Measurements from ENCODE around the gene AKR1D1.
"Not testable (repeated sequence)": the region's sequence is repeated elsewhere in the genome, so short reads cannot be mapped to it uniquely, and the experiment has no call there.

The AKR1D1 gene

GRCh38 chr7:138072726-138073125 lies 3.5 kb upstream of the AKR1D1 start:
- DNase-seq (ENCODE audit: low read depth in 2 of 2) = no peak

GRCh38 chr7:138074121-138074520 lies 2.1 kb upstream of the AKR1D1 start:
- DNase-seq (ENCODE audit: low read depth in 2 of 2) = no peak

DNA sequence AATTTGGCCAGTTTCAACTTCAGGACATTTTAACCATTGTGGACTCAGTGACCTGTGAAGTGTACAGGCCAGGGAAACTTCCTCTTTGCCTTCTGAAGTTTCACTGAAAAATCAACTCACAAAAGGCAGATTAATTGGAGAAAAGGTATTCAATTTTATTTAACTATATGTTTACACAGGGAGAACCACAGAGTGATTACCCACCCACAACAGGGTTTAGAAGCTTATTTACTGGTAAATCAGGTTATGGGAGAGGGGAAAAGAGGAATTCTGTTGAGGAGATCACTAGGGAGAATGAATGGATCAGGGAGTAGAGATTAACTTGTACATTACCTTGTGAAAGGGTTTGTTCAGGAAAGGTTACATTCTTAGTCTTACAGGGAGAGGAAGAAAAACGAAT lies 1.7 kb upstream of the AKR1D1 start:
- no peak for DNase-seq (ENCODE audit: low read depth in 2 of 2)

GRCh38 chr7:138075350-138075749 lies 909 bp upstream of the AKR1D1 start:
- DNase-seq (ENCODE audit: low read depth in 2 of 2) = no peak

DNA sequence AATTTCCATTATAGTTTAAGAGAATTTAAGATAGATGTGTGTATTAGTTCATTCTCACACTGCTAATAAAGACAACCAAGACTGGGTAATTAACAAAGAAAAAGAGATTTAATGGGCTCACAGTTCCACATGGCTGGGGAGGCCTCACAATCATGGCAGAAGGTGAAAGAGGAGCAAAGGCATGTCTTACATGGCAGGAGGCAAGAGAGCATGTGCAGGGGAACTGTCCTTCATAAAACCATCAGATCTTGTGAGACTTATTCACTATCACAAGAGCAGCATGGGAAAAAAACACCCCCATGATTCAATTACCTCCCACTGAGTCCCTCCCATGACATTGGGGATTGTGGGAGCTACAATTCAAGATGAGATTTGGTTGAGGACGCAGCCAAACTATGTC lies 473 bp upstream of the AKR1D1 start:
- DNase-seq (ENCODE audit: low read depth in 2 of 2) = not testable (repeated sequence)

GRCh38 chr7:138077809-138078208 lies 1.6 kb downstream of the AKR1D1 start:
- no peak for DNase-seq (ENCODE audit: low read depth in 2 of 2)

DNA sequence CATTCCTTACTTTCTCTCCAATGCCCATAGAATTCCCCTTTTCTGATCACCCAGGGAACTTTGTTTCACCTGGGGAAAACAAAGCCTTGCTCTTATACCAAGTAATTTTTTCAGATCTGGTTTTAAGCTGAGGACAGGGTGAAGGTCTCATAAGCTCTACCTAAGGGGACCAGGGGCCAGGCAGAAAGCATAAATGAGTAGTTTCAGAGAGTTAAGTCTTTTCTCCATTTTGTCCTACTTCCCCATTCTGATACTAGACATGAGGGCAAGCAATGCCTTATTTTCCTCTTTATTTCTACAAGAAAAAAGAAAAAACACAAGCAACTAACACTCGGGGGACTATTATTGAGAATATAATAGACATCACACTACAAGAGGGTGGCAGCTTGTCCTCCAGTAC lies 2.9 kb downstream of the AKR1D1 start:
- DNase-seq (ENCODE audit: low read depth in 2 of 2) = no peak

GRCh38 chr7:138081868-138082267 lies 5.6 kb downstream of the AKR1D1 start:
- no peak for DNase-seq (ENCODE audit: low read depth in 2 of 2)

DNA sequence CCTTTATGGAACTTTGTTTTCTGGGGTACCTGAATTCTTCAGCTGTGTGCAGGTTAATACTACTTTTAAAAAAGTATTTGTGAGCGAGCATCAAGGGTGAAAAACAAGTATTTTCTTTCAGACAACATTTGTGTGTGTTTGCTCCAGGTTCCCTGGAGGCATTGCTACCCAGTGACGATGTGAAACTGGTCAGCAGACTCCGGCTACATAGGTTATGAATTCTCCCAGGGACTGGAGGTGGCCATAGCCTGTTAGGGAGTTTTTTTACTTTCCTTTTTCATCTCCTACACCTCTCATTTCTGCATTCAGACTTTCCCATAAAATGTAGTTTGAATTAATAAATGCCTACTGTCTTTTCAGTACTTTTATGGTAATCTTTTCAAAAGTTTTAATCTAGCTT lies 7.6 kb downstream of the AKR1D1 start:
- no peak for DNase-seq (ENCODE audit: low read depth in 2 of 2)

- DNase-seq (ENCODE audit: low read depth in 2 of 2) = no peak
Measured at GRCh38 chr7:138086563-138087270, 10.5 kb downstream of the AKR1D1 start.

GRCh38 chr7:138089080-138089901 lies 13.0 kb downstream of the AKR1D1 start:
- no peak for DNase-seq (ENCODE audit: low read depth in 2 of 2)

DNA sequence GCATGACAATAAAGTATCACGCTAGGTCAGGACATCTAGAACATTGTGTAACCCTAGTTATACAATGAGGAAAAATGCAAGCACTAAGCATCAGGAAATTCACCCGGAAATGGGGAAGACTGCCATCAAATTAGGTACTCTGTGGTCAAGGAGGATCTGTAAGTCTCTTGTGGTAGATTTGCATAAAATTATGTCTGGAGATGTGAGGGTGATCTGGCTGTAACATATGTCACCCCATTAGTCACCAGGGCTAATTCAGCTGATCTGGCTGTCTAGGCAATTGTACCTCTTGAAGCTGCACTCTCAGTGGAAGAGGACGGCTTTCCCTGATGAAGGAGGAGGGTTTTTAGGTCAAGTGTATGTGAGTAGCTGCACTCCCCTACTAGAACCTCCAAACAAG lies 14.8 kb downstream of the AKR1D1 start:
- DNase-seq (ENCODE audit: low read depth in 2 of 2) = no peak

GRCh38 chr7:138091840-138092239 lies 15.6 kb downstream of the AKR1D1 start:
- DNase-seq (ENCODE audit: low read depth in 2 of 2) = not testable (repeated sequence)

- no peak for DNase-seq (ENCODE audit: low read depth in 2 of 2)
Measured at GRCh38 chr7:138092486-138093028, 16.3 kb downstream of the AKR1D1 start.

- DNase-seq (ENCODE audit: low read depth in 2 of 2) = no peak
Measured at GRCh38 chr7:138095972-138096935, 20.0 kb downstream of the AKR1D1 start.

GRCh38 chr7:138097064-138097741 lies 20.9 kb downstream of the AKR1D1 start:
- no peak for DNase-seq (ENCODE audit: low read depth in 2 of 2)

DNA sequence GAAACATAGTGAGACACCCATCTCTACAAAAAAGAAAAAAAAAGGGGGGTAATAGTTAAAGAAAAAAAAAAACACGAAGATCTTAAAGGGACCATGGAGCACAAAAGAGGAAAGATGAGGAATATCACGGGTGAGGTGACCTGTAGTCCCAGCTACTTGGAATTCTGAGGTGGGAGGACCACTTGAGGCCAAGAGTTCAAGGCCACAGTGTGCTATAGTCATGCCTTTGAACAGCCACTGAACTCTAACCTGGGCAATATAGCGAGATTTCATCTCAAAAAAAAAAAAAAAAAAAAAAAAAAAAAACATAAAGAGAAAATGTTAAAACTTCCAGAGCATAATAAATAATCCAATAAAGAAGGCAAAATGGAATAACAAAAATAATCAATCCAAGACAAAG lies 23.6 kb downstream of the AKR1D1 start:
- no peak for DNase-seq (ENCODE audit: low read depth in 2 of 2)

- DNase-seq (ENCODE audit: low read depth in 2 of 2) = no peak
Measured at GRCh38 chr7:138105221-138105620, 29.0 kb downstream of the AKR1D1 start.

DNA sequence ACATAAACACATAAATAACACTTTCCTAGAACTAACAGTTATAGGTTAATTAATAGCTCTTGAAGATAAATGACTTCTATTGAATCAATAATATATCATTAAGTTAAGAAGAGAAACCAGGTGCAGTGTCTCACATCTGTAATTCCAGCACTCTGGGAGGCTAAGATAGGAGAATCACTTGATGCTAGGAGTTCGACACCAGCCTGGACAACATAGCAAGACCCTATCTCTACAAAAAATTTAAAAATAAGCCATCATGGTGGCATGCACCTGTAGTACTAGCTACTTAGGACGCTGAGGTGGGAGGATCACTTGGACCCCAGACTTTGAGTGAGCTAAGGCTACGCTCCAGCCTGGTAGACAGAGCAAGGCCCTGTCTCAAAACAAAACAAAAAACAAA lies 38.8 kb downstream of the AKR1D1 start:
- no peak for DNase-seq (ENCODE audit: low read depth in 2 of 2)

- no peak for DNase-seq (ENCODE audit: low read depth in 2 of 2)
Measured at GRCh38 chr7:138116141-138116540, 39.9 kb downstream of the AKR1D1 start.

DNA sequence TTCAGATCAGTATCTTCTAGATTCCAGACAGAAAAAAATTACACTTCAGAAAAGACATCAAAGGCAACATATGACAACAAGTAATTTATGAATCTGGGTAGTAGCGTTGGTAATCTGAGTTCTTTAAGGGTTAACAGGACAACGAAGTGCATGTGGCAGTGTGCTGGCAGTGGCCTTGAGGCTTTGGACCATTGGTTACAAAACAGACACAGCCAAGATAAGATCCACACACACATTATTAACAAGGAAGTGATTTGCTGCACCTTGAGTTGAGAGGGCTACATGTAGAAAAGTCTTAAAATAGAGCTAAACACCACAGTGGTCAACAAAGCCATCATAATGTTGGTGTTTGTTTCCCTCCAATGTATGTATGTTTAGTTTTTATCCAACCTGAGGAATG lies 40.6 kb downstream of the AKR1D1 start:
- DNase-seq (ENCODE audit: low read depth in 2 of 2) = no peak

Measured in stimulated activated CD8-positive, alpha-beta memory T cell treated with anti-CD3 and anti-CD28 coated beads, Interleukin-7, amount 100 ng/mL, for 4 hours (primary cell).